ENCODE results near the gene CRKL.
A peak's percentile ranks its signal among the peaks of the same experiment; 100 is the strongest.

The CRKL gene

DNA sequence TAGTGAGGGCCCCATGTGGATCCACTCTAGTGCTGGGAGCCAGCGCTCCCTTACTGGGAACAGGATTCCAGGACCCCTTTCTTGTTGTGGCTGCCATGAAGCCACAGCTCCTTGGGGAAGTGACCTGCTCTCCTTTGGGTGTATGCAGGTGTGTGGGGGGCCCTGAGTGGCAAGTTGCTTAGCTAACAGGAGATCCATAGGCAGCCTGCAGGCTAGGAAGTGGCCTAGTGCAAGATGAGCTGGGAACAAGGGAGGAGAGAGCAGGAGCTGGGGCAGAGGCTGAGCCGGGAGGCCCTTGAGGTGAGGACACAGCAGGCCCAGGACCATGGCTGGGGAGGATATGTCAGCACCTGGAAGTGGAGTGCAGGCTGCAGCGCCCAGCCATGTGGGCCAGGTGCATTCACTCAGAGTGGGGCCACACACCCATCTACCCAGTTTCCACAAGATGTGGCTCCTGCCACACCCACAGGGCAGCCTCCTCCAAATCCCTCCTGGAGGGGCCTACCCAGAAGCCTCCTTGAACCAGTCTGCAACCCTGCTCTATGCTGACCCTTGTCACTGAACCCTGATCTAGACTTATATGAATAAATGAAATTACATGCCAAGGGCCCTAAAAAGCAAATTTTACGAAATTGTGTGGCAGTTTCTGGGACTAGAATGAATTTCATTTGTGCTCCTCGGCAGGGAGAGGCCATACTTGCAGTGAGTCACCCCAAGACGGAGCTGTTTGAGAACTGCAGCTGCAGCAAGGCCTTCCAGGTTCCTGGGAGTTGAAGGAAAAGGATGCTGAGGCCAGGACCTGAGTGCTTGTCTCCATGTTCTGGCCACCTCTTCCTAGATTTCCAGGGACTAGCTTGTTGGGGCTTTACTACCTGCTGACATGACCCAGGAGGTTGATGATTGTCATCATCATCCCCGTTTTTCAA is 81.5 kb downstream of the CRKL start:
- no peak for DNase-seq

DNA sequence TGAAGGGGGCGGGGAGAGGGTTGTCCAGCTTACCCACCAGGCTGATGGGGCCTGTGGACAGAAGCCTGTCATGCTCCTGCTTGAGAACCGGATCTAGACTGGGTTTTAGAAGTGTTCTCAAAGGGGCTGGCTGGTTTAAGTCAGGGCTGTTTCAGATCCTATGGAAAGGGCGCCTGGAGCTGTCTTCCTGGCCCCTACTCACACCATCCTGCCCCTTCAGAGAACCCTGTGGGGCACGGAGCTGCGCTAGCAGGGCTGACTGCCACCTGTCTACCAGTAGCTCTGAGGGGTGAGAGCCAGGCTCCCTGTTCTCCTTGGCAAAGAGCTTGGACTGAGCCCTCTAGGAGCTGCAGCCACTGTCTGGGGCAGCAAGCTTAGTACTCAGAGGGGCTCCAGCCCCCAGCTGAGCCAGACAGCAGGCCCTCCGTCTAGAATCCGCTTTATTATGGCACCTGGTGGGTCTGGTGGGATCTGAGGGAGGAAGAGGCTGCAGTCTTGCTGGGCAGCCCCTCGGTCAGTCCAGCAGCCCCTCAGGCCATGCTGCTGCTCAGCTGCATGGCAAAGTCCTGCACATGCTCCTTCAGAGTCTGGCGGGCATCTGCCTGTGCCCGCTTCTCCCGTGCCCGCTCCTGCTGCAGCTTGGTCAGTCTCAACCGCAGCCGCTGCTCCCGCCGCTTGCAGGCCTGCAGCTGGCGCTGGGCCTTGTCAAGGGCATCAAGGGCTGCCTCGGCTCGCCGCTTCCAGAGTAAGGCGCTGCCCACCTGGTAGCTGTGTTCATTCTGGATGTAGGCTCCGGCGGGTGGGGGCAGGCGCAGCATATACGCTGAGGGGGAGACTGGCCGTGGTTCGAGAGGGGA is 82.4 kb downstream of the CRKL start:
- no peak for DNase-seq

DNA sequence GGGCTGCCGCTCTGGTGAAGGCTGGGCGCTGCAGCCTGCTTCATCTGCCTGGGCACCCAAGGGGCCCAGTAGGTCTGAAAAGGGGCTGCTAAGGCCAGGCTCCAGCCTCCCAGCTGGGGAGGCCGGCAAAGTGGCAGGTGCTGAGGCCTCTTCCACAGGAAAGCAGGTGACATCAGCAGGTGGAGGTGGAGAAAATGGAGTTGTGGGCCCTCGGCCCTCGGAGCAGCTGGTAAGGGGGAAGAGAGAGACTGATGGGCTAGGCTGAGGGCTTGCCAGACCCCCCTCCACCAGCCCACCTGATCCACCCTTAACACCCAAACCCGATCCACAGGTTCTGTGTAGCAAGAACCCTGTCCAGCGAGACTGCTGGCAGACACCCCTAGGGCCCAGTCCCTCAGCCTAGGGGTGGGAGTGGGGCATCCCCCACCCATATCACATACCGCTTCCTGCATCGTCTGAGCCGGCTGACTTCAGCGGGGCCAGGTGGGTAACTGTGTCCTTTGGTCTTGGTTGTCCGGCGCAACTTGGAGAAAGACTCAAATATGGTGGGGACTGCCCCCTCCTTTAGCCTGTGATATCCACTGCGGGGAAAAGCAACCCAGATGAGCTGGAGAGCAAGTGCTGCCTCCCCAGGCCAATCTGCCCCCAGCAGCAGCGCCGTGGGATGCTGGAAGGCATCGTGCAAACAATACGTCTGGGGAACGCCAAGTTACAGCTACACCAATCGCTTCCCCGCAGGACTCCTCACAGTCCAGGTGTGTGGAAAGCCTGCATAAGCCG is 83.2 kb downstream of the CRKL start:
- no peak for DNase-seq

DNA sequence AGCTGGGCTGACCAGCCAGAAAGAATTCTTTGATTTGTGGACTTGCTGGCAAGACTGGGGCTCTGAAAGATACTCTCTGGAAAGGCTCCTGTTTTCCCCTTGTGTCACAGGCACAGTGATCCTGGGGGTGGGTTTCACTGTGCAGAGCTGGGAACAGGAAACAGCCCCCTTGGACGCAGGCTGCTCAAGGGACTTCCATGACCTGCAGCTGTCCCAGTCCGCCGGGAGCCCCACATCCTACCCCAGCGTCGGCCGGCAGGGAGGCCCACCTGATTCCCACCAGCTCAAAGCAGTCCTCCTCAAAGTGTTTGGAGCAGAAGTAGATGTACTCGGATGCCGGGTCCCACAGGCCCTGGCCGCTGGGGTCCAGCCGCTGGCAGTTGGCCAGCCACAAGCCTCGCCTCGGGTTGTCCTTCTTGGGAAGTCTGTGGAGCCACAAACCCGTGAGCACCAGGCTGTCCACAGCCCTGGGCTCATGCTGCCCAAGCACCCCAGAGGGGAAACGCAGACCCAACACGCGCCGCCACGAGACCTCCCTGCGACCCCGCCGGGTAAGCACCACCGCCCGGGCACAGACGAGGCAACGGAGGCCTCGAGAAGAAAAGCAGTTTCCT is 83.9 kb downstream of the CRKL start:
- no peak for DNase-seq

DNA sequence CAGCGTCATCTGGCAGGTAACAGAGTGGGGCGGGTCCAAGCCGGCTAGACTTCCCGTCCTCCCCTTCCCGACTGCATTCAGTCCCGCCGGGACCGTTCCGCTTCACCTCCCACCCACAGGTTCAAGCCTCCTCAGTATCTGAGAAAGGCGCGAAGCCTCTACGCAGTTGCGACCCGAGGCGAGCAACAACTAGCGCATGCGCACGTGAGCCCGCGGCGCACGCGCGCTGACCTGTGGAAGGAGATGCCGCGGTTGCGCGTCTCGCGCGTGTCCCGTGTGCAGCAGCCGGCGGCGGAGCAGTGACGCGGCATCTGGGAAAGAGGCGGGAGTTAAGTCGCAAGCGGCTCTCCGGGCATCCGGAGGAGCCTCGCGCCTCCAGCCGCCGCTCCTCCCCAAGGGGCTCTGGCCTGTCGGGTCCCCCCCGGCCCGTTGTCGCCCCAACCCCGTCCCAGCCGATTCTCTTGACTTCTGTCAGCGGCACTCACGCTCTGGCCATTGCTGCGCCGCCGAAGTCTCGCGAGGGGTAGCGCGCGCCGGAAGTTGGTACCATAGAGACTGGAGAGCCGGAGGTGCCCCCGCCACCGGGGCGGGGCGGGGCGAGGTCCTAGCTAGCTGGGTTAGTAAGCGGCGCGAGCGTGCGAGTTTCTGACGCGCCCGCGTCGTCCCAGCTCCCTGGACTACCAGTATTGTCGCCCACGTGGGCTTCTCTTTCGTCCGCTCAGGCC is 84.6 kb downstream of the CRKL start, which contains the start of gene THAP7:
THAP7 (minus strand) TSS at position 518 of the 725 bp plus-strand sequence; CDS start at position 311, 207 bp downstream.
- DNase-seq: peak; percentile 93

Measured in GOT3 (cell line).